Naive B cell (primary cell): Measurements from ENCODE around the gene KDM3B. TPM values are rescaled to one million over a fixed set of nuclear protein-coding genes. Genes with fewer than 3 reads are reported as not detected.
"Not testable (repeated sequence)": the region's sequence is repeated elsewhere in the genome, so short reads cannot be mapped to it uniquely, and the experiment has no call there.

Source experiments
- ATAC-seq, 2 donors: fragments of 150-1000 bp; cut with Tn5 transposase; 2 replicates each; pipeline ENCODE4 v1.10.0; 2021; ENCODE audit warnings: low read depth in 2 of 2, mild to moderate bottlenecking in 2 of 2, moderate library complexity in 2 of 2
- DNase-seq: peaks from one replicate; pipeline ENCODE4 v3.0.0; 2022
- H3K27ac Mint-ChIP-seq, 6 donors: one replicate each; pipeline ENCODE4 v1.8.0; 2020 to 2022; ENCODE audit warnings: mild to moderate bottlenecking in 6 of 6, mixed read lengths in 6 of 6, moderate library complexity in 5 of 6, inconsistent platforms in 2 of 6
- H3K27me3 Mint-ChIP-seq, 3 donors: one replicate each; pipeline ENCODE4 v1.8.0; 2021 to 2022; ENCODE audit warnings: mixed read lengths in 3 of 3, mild to moderate bottlenecking in 1 of 3
- H3K36me3 Mint-ChIP-seq, 2 donors: one replicate each; pipeline ENCODE4 v1.8.0; 2020 to 2022; ENCODE audit warnings: mixed read lengths in 2 of 2, inconsistent platforms in 1 of 2, mild to moderate bottlenecking in 1 of 2
- H3K4me1 Mint-ChIP-seq, 3 donors: one replicate each; pipeline ENCODE4 v1.8.0; 2020 to 2022; ENCODE audit warnings: mixed read lengths in 3 of 3, inconsistent platforms in 1 of 3, mild to moderate bottlenecking in 1 of 3, moderate library complexity in 1 of 3
- H3K4me3 Mint-ChIP-seq, 8 donors: one replicate each; pipeline ENCODE4 v1.8.0; 2020 to 2022; ENCODE audit warnings: mild to moderate bottlenecking in 8 of 8, mixed read lengths in 8 of 8, moderate library complexity in 8 of 8, inconsistent platforms in 2 of 8
- H3K9me3 Mint-ChIP-seq, 7 donors: one replicate each; pipeline ENCODE4 v1.8.0; 2020 to 2022; ENCODE audit warnings: mixed read lengths in 7 of 7, mild to moderate bottlenecking in 5 of 7, inconsistent platforms in 2 of 7, moderate library complexity in 1 of 7
- polyA plus RNA-seq, 6 donors: library from polyadenylated mRNA; unstranded; fragments of 300-500 nt; fragmentation: Illumina TruSeq; gene quantifications; one replicate each; pipeline ENCODE4 v1.2.3, GENCODE V29; 2021; ENCODE audit warnings: low read depth in 6 of 6

The KDM3B gene
- polyA plus RNA-seq, 6 donors from 2014 or later, result 3.9 to 29.2 (median 18.3) TPM

- H3K4me3 Mint-ChIP-seq, result no peak overlapping the region
- H3K36me3 Mint-ChIP-seq, result peaks cover 33 to 39% of the 10 kb centered on the region in 2 donors
- H3K9me3 Mint-ChIP-seq, result no peaks in the 10 kb centered on the region
- ATAC-seq, result no peak
- no peaks in the 10 kb centered on the region for H3K4me1 Mint-ChIP-seq
- DNase-seq, result no peak
- H3K27me3 Mint-ChIP-seq, result no peaks in the 10 kb centered on the region
- no peak overlapping the region for H3K27ac Mint-ChIP-seq
These were observed 29.9 kb downstream of the KDM3B start for GRCh38 chr5:138382347-138382746.

- no peaks in the 10 kb centered on the region for H3K4me1 Mint-ChIP-seq
These were observed 33.2 kb downstream of the KDM3B start for GRCh38 chr5:138385660-138386059.

GRCh38 chr5:138386290-138386689, 33.8 kb downstream of the KDM3B start:
- peaks cover 25 to 27% of the 10 kb centered on the region in 2 donors for H3K36me3 Mint-ChIP-seq
- no peak overlapping the region for H3K27ac Mint-ChIP-seq
- no peak for DNase-seq
- no peak for ATAC-seq
- H3K4me3 Mint-ChIP-seq, result no peak overlapping the region
- H3K27me3 Mint-ChIP-seq, result no peaks in the 10 kb centered on the region
- H3K4me1 Mint-ChIP-seq, result no peaks in the 10 kb centered on the region
- no peaks in the 10 kb centered on the region for H3K9me3 Mint-ChIP-seq

More at GRCh38 chr5:138385660-138386059, 33.2 kb downstream of the KDM3B start:
- no peak overlapping the region for H3K4me3 Mint-ChIP-seq
- DNase-seq (no peak), ATAC-seq (no peak)
- no peak overlapping the region for H3K27ac Mint-ChIP-seq
- H3K9me3 Mint-ChIP-seq, result no peaks in the 10 kb centered on the region
- H3K27me3 Mint-ChIP-seq, result no peaks in the 10 kb centered on the region
- H3K36me3 Mint-ChIP-seq, result peaks cover 23 to 26% of the 10 kb centered on the region in 2 donors

- Mint-ChIP-seq H3K27ac (no peak overlapping the region), H3K4me1 (no peaks in the 10 kb centered on the region), H3K4me3 (no peak overlapping the region), H3K9me3 (no peaks in the 10 kb centered on the region), H3K36me3 (peaks cover 16 to 28% of the 10 kb centered on the region in 2 donors), H3K27me3 (no peaks in the 10 kb centered on the region)
- ATAC-seq, result no peak
- no peak for DNase-seq
These were observed 36.8 kb downstream of the KDM3B start for GRCh38 chr5:138389332-138389731.

- DNase-seq, H3K4me3 Mint-ChIP-seq, H3K27me3 Mint-ChIP-seq, H3K9me3 Mint-ChIP-seq, ATAC-seq, H3K27ac Mint-ChIP-seq, H3K4me1 Mint-ChIP-seq: not testable (repeated sequence)
- H3K36me3 Mint-ChIP-seq, result peaks cover 22 to 34% of the 10 kb centered on the region in 2 donors
These were observed 37.4 kb downstream of the KDM3B start for GRCh38 chr5:138389911-138390310.

- no peaks in the 10 kb centered on the region for H3K4me1 Mint-ChIP-seq
- H3K9me3 Mint-ChIP-seq, result no peaks in the 10 kb centered on the region
- no peak overlapping the region for H3K4me3 Mint-ChIP-seq
- ATAC-seq (no peak), DNase-seq (no peak)
- H3K27ac Mint-ChIP-seq, result peak overlapping the region in 1 of 6 donors; percentile 72
- H3K36me3 Mint-ChIP-seq, result peaks cover 28 to 33% of the 10 kb centered on the region in 2 donors
- H3K27me3 Mint-ChIP-seq, result no peaks in the 10 kb centered on the region
These were observed 39.4 kb downstream of the KDM3B start for GRCh38 chr5:138391859-138392386.

- H3K4me1 Mint-ChIP-seq, result peaks cover 0 to 5% (median 4%) of the 10 kb centered on the region in 3 donors
- H3K36me3 Mint-ChIP-seq, result peaks cover 20 to 37% of the 10 kb centered on the region in 2 donors
- H3K27ac Mint-ChIP-seq, result peak overlapping the region in 1 of 6 donors; percentile 77
- ATAC-seq (no peak), DNase-seq (no peak)
- H3K27me3 Mint-ChIP-seq, result no peaks in the 10 kb centered on the region
- no peak overlapping the region for H3K4me3 Mint-ChIP-seq
- no peaks in the 10 kb centered on the region for H3K9me3 Mint-ChIP-seq
These were observed 50.2 kb downstream of the KDM3B start for GRCh38 chr5:138402640-138403039.

- no peak overlapping the region for H3K4me3 Mint-ChIP-seq
- DNase-seq (peak; percentile 5), ATAC-seq (peak; percentile 74 to 94)
- peaks cover 36 to 41% of the 10 kb centered on the region in 2 donors for H3K36me3 Mint-ChIP-seq
- H3K9me3 Mint-ChIP-seq, result peaks cover 0 to 2% (median 0%) of the 10 kb centered on the region in 7 donors
- no peaks in the 10 kb centered on the region for H3K27me3 Mint-ChIP-seq
- H3K27ac Mint-ChIP-seq, result peak overlapping the region; percentile 43 to 83 (median 76)
- peaks cover 0 to 12% (median 8%) of the 10 kb centered on the region in 3 donors for H3K4me1 Mint-ChIP-seq
These were observed 55.5 kb downstream of the KDM3B start for GRCh38 chr5:138408023-138408422.

- H3K4me1 Mint-ChIP-seq, result peaks cover 0 to 12% (median 8%) of the 10 kb centered on the region in 3 donors
- H3K27ac Mint-ChIP-seq, H3K27me3 Mint-ChIP-seq, H3K9me3 Mint-ChIP-seq, ATAC-seq, H3K4me3 Mint-ChIP-seq: not testable (repeated sequence)
- DNase-seq, result peak; percentile 6
- H3K36me3 Mint-ChIP-seq, result peaks cover 28 to 33% of the 10 kb centered on the region in 2 donors
These were observed 58.6 kb downstream of the KDM3B start for GRCh38 chr5:138410996-138411640.

- Mint-ChIP-seq H3K27ac (no peak overlapping the region), H3K27me3 (no peaks in the 10 kb centered on the region), H3K9me3 (no peaks in the 10 kb centered on the region)
These were observed 66.0 kb downstream of the KDM3B start for GRCh38 chr5:138418444-138418843.

GRCh38 chr5:138425079-138425478, 72.6 kb downstream of the KDM3B start:
- Mint-ChIP-seq H3K4me1 (no peaks in the 10 kb centered on the region), H3K27ac (peak overlapping the region in 2 of 6 donors; percentile 21 to 61), H3K4me3 (no peak overlapping the region), H3K27me3 (no peaks in the 10 kb centered on the region), H3K9me3 (no peaks in the 10 kb centered on the region), H3K36me3 (peaks cover 53 to 54% of the 10 kb centered on the region in 2 donors)
- no peak for DNase-seq
- no peak for ATAC-seq

More at GRCh38 chr5:138418444-138418843, 66.0 kb downstream of the KDM3B start:
- DNase-seq, result no peak
- Mint-ChIP-seq H3K36me3 (peaks cover 27% of the 10 kb centered on the region in 2 donors), H3K4me3 (no peak overlapping the region), H3K4me1 (no peaks in the 10 kb centered on the region)
- ATAC-seq, result no peak

GRCh38 chr5:138435943-138436342, 83.5 kb downstream of the KDM3B start:
- H3K9me3 Mint-ChIP-seq, result no peaks in the 10 kb centered on the region
- ATAC-seq (no peak), DNase-seq (no peak)
- peaks cover 0 to 10% (median 0%) of the 10 kb centered on the region in 3 donors for H3K27me3 Mint-ChIP-seq
- H3K36me3 Mint-ChIP-seq, result peaks cover 26 to 33% of the 10 kb centered on the region in 2 donors
- peaks cover 17 to 20% (median 18%) of the 10 kb centered on the region in 3 donors for H3K4me1 Mint-ChIP-seq
- H3K27ac Mint-ChIP-seq, result no peak overlapping the region
- H3K4me3 Mint-ChIP-seq, result no peak overlapping the region

- H3K9me3 Mint-ChIP-seq, result no peaks in the 10 kb centered on the region
These were observed 85.7 kb downstream of the KDM3B start for GRCh38 chr5:138438003-138438723.

More at GRCh38 chr5:138438003-138438723, 85.7 kb downstream of the KDM3B start:
- no peak for DNase-seq
- no peak for ATAC-seq
- peaks cover 17 to 21% of the 10 kb centered on the region in 2 donors for H3K36me3 Mint-ChIP-seq
- H3K4me1 Mint-ChIP-seq, result peaks cover 17 to 20% (median 18%) of the 10 kb centered on the region in 3 donors
- peak overlapping the region in 4 of 6 donors; percentile 15 to 76 (median 62) for H3K27ac Mint-ChIP-seq
- peaks cover 0 to 10% (median 0%) of the 10 kb centered on the region in 3 donors for H3K27me3 Mint-ChIP-seq
- H3K4me3 Mint-ChIP-seq, result peak overlapping the region; percentile 68 to 92 (median 86)
